Stimulated activated CD4-positive, alpha-beta T cell treated with anti-CD3 and anti-CD28 coated beads, Interleukin-2, amount 100 ng/mL, for 4 hours (primary cell): ENCODE data around the gene TP53I13.

ENCODE experiments used
- DNase-seq: peaks from one replicate; pipeline ENCODE4 v3.0.0-alpha.2; 2020; ENCODE audit warnings: low read depth

TP53I13 gene

GRCh38 chr17:29581583-29582253 lies 13.2 kb downstream of the TP53I13 start:
- no peak for DNase-seq

- DNase-seq: no peak
Observed at GRCh38 chr17:29582254-29582765, 13.8 kb downstream of the TP53I13 start.

- no peak for DNase-seq
Observed at GRCh38 chr17:29582772-29583171, 14.3 kb downstream of the TP53I13 start.

GRCh38 chr17:29583324-29584248 lies 15.1 kb downstream of the TP53I13 start:
- no peak for DNase-seq

- no peak for DNase-seq
Observed at GRCh38 chr17:29584452-29585079, 16.1 kb downstream of the TP53I13 start.

- no peak for DNase-seq
Observed at GRCh38 chr17:29585080-29585751, 16.7 kb downstream of the TP53I13 start.

GRCh38 chr17:29586676-29587469 lies 18.4 kb downstream of the TP53I13 start:
- DNase-seq: no peak

GRCh38 chr17:29587591-29587990 lies 19.1 kb downstream of the TP53I13 start:
- no peak for DNase-seq

GRCh38 chr17:29588017-29588561 lies 19.6 kb downstream of the TP53I13 start:
- no peak for DNase-seq

GRCh38 chr17:29588562-29589411 lies 20.3 kb downstream of the TP53I13 start:
- peak; percentile 71 for DNase-seq

- peak; percentile 76 for DNase-seq
Observed at GRCh38 chr17:29589524-29590410, 21.3 kb downstream of the TP53I13 start, which contains the start of gene GIT1. TSS of gene GIT1 (minus strand) at chr17:29589648. CDS start at chr17:29589378, 270 bp downstream.

- DNase-seq: no peak
Observed at GRCh38 chr17:29590411-29591145, 22.1 kb downstream of the TP53I13 start.

- DNase-seq: no peak
Observed at GRCh38 chr17:29591146-29591736, 22.7 kb downstream of the TP53I13 start.

- DNase-seq: peak; percentile 68
Observed at GRCh38 chr17:29591737-29592608, 23.5 kb downstream of the TP53I13 start.

GRCh38 chr17:29592850-29593551 lies 24.5 kb downstream of the TP53I13 start, which contains the start of gene ANKRD13B:
TSS of gene ANKRD13B (plus strand) at chr17:29593132. CDS start at chr17:29593622, 490 bp downstream.
- no peak for DNase-seq
